NCI-H524 (cell line): ENCODE results near the gene C1orf141.
"Not testable (repeated sequence)": the region's sequence is repeated elsewhere in the genome, so short reads cannot be mapped to it uniquely, and the experiment has no call there.

Experiments used
- DNase-seq, 2 experiments: peaks; one replicate each; lab custom pipeline; 2025; lab: John Stamatoyannopoulos, UW

Gene C1orf141

DNA sequence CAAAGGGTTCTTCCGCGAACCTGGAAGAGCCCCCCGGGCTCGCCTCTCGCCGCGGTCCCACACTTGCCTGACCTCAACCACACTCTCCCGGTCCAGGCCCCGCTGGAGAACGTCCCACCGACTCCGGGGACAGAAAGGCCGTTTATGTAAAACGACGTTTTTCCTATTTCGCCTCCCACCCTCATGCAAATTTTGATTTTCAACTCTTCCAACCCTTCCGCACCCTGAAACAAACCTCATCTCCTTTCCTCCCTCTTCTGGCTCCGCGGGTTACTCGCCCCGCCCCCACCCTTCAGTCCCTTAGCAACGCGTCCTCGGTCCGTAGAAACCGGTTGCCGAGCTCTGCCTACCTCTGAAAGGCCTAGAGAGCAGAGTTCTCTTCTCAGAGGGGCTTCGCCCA, at the start of gene C1orf141:
Gene C1orf141 (minus strand): TSS at position 276 of the 400 bp plus-strand sequence. CDS start 7,730 bp downstream, outside the sequence.
- DNase-seq: peak in 1 of 2 experiments; percentile 27

DNA sequence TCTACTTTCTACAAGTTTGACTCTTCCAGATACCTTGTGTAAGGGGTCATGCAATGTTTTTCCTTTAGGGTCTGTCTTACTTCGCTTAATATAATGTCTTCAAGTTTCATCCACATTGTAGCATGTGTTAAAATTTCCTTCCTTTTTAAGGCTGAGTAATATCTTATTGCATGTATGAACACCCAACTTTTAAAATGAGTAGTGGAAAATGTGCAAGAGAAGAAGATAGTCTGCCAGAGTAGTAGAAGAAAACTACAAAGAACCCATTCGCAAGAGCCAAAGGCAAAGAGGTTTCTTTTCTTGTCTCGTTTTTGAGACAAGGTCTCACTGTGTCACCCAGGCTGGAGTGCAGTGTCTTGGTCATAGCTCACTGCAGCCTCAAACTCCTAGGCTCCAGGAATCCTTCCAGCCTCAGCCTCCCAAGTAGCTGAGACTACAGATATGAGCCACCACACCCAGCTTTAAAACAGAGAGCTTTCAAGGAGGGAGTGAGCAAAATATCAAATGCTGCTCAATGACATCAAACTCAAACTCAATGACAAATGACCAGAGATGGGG, 40.8 kb upstream of the C1orf141 start:
- DNase-seq: no peak

DNA sequence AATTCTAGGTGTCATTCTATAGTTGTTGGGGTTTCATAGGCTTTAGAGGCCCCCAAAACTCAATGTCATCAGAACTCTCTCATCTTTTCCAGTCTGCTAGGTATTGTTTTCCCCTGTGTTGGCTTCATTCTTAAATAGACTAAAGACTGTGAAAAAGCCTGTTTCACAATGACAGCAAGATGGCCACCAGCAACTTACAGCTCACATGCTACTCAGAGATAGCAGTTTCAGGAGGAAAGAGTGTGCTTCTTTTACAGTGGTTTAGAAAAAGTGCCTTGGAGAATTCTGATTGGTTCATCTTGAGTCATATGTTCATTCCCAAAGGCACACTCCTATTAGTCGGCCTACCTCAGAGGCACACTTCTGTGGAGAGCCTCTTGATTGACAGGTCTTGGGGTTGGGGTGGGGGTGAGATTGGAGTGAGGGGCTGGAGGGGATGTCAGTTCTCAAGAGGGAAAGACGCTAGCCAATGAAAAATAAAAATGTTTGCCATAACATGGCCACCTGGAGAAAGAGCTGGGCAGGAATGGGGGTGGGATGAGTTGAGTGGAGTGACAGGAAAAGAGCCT, 40.0 kb upstream of the C1orf141 start:
- no peak for DNase-seq

DNA sequence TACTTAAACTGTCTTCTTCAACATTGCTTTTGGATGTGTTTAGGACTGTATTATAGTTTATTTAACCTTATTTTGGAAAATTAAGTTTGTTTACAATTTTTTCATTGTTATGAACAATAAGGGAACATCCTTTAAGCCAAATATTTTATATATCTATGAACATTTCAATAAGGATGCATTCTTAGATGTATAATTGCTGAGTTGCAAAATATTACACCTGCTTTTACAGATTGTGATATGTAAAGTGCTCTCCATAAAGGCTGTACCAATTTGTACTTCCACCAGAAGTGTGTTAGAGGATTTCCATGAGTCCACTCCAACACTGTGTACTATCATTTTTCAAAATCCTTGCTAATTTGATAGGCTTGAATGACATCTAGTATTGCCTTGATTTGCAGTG, 39.2 kb upstream of the C1orf141 start:
- DNase-seq: no peak

DNA sequence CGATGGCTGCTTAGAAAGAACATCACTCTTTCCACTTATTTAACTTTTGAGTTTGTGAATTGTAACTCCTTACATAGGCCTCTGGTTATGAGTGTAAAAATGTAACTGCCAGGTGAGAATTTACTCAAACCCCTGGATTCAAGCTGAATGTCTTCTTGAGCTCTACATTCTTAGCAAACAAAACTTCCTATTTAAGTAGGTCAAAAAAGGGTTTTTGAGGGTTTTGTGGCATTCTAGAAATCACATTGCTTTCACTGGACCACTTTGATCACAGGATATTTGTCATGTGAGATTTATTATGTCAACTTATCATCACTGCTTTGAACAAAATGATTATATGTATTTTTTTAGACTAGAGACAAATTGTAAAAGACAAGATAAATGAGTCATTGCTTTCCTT, 37.2 kb upstream of the C1orf141 start:
- no peak for DNase-seq

DNA sequence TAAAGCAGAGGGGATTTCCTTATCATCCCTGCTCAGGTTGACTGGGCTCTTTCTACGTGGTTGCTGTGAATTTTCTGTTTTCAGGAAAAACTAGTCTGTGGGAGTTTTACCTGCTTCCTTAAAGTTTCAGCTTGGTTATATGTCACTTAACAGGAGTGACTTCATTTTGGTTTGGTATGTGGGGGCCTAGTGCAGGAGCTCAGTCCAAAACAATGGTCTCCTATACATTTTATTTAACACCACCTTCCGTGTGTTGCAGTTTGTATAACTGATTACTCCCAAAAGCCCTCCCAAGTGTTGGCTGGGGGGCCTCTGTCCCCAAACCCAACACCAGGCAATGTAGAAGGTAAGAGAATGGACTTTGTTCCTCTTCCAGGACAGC, 36.8 kb upstream of the C1orf141 start:
- DNase-seq: no peak

DNA sequence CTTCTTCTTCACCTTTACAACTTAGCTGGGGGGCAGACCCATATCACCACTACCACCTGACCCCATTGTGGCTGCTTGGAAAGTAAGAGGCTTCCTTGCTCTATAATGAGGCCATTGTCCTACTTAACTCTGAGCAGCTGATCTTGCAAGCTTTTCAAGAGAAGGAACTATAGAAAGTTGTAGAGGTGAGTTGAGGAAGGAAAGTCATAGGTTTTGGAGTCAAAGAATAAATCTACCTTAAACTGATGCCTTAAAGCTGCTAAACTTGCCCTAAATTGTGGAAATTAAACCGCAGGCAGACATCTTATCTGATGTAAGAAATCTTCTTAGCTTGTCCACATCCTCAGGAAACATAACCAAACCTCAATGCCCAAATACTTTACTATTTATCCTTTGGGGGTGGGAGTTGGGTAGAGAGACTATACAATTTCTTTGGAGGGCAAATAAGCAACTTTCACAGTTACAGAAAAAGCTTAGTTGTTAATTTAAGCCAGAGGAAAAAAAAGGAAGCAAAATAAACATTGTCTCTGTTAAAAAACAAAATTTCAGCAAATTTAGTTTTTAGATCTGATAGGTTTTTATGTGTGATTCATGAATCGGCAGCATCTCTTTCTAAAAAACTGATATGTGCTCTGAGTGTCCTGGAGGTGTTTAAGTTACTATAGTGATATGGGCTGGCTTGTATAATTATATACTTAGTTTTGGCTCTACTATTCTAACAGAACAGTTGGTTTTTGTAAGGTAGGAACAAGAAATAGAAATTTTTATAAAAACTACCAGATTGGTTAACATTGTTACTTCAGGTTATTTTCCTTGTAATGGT, 36.2 kb upstream of the C1orf141 start:
- DNase-seq: no peak

DNA sequence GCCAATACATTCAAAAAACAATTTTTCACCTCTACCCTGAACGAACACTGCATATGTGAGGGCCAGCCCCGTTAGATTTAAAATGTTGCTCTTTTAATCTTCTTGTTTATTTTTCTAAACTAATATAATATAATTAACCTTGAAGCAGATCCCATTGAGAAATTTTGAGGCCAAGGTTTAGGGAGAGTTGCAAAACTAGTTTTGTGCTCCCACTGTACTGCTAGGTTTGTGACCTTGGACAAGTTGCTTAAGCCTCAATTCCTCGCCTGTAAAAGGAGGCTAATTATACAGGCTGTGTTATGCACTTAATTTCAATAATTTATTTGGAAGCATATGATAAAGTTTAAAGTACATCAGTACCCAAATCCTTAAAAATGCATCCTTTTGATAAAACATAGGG, 35.2 kb upstream of the C1orf141 start:
- no peak for DNase-seq

DNA sequence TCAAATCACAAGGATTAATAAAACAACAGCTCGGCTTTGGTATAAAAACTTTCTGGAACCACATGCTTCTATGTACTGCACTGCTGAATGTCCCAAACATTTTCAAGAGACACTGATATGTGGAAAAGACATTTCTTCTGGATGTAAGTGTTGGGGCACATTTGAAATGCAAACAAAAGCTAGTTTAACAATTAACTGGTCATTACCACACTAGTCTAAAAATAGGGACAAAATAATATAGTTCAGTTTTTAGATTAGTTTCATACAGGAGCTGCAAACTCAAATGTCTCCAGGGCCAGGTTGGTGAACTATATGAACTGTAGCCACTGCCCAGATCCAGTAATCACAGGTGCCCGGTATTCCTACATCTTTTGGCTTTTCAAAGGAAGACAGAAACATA, 34.7 kb upstream of the C1orf141 start:
- no peak for DNase-seq

DNA sequence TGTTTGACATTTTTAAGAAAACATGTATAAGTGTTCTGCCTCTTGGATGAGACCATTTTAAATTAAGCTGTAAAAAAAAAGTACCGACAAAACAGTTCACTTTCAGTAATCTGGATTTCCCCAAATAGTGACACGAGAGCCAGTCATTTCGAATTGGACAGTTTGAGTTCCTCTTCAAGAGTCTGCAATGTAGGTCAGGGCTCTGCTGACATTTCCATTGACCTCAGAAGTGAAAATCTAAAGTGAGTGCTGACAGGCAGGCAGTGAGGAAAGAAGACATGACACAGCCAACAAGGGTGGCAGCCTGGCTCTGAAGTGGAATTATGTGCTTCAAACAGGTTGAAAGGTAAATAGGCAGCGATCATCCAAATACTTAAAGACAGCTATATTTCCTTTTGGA, 31.4 kb upstream of the C1orf141 start, which contains the start of gene IL23R:
Gene IL23R (plus strand): TSS at position 259 of the 400 bp plus-strand sequence. CDS start 1,667 bp downstream, outside the sequence.
- no peak for DNase-seq

DNA sequence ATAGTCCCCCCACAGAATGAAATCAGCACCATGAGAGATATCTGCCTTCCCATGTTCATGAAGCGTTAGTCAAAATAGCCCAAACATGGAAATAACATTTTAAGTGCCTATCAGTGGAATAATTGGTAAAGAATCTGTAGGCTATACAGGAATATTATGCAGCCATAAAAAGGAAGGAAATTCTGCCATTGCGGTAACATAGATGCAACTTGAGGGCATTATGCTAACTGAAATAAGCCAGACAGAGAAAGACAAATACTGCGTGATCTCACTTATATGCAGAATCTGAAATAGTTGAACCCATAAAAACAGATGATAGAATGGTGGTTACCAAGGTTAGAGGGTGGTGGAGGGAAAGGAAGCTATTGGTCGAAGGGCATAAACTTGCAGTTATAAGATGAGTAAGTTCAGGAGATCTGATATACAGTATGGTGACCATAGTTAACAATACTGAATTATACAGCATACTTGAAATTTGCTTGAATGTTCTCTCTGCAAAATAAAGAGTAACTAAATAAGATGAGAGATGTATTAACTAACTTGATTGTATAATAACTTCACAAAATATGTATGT, 30.8 kb upstream of the C1orf141 start:
- no peak for DNase-seq

DNA sequence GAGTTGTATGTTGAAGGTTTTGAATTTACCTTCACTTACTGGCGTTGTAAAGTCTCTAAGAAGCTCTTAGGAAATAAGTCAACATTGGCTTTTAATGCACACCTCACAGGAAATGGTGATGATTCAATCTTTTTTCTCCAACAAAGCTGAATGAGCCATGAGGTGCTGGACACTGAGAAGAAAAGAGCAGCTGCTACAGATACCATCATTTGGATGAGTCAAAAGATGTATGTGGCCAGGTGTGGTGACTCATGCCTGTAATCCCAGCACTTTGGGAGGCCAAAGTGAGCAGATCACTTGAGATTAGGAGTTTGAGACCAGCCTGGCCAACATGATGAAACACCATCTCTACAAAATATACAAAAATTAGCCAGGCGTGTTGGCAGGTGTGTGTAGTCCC, 28.2 kb upstream of the C1orf141 start:
- DNase-seq: no peak

DNA sequence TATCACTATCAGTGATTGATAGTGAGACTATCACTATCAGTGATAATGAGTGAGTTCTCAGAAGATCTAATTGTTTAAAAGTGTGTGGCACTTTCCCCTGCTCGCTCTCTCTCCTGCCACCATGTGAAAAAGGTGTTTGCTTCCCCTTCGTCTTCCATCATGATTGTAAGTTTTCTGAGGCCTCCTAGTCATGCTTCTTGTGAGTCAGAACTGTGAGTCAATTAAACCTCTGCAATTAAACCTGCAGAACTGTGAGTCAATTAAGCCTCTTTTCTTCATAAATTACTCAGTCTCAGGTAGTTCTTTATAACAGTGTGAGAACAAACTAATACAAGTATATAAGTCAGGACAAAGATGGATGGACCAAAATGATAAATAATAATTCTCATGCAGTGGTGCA, 24.5 kb upstream of the C1orf141 start:
- DNase-seq: no peak

DNA sequence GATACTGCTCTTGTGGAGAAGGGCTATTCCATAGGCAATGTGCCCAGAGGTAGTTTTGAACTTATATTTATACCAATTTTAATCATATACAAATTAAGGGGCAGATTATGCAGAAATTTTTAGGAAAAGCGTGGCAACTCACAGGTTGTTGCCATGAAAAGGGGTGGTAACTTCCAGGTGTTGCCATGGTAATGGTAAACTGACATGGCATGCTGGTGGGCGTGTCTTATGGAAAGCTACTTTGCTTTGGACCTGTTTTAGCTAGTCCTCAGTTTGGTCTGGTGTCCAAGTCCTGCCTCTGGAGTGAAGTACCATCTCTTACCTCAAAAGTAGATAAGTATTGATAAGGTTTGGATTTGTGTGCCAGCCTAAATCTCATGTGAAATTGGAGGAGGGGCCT, 23.6 kb upstream of the C1orf141 start:
- no peak for DNase-seq

DNA sequence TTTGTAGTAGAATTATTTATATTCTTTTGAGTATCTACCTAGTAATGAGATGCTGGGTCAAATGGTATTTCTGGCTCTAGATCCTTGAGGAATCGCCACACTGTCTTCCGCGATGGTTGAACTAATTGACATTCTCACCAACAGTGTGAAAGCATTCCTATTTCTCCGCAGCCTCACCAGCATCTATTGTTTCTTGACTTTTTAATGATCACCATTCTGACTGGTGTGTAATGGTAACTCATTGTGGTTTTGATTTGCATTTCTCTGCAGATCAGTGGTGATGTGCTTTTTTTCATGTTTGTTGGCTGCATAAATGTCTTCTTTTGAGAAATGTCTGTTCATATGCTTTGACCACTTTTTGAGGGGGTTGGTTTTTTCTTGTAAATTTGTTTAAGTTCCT, 16.2 kb upstream of the C1orf141 start:
- no peak for DNase-seq

DNA sequence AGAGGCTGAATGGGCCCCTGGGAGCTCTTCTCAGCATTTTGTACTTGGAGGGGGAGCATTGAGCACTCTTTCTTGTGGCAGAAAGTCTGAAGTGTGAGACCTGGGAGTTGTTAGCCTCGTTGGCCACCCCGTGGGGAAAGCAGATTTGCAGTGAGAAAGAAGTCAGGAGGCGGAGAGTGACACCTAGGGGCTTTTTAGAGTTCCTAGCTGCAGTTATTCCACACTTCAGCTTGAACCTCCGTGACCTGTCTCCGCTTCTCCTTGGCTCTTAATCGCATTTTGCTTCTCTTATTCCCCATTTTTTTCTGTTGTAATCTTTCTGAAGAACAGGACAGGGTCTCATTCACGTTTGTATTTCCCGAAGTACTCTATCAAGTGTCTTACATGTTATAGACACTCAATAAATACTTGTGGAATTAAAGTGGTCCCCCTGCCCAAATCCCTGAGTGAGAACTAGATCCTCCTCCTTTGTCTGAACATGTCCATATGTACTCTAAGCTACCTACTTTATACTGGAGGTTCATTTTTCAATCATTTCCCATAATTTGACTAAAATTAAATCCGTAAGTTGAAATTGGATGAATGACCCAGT, 14.5 kb upstream of the C1orf141 start:
- peak; percentile 19 to 63 for DNase-seq

DNA sequence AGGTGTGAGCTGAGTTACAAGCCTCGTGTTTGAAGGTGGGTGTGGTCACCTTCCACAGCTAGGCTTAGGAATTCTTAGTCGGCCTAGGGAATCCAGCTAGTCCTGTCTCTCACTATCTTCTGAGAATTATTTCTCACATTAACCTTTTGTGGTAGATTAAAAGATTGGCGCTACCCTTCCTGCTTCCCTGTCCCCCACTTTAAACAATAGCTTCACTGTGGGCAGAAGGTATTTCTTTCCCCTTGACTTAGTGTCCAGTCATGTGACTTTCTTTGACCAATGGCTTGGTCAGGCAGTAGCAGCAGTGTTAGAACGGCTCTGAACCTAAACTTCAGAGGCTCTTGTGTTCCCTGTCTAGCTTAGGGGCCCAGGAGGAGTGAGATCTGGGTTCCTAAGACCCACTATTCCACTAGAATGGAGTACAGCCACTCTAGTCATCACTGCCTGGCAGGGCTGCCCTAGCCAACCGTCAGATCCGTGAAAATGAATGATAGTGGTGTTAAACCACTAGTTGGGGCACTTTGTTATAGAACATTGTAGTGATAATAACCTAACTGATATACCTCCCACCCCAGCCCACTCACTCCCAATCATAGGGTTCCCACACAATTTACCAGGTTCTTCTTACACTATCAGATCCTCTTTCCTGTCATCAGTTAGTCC, 13.9 kb upstream of the C1orf141 start:
- DNase-seq: no peak

DNA sequence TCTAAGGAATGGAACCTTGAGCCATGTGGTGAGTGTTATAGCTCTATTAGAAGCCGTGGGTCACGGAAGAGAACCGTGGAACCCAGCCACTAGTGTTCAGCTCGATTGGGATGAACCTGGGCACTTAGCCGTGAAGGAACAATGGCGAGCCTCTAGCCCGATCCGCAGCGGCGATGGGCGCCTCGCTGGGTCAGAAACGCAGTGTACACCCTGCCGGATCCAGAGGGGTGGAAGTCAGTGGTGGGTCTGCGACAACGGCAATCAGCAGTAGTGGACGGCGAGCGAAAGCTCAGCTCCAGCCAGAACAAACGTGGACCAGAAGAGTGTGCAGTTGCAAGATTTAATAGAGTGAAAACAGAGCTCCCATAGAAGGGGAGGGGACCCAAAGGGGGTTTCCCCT, 13.2 kb upstream of the C1orf141 start:
- not testable (repeated sequence) for DNase-seq

DNA sequence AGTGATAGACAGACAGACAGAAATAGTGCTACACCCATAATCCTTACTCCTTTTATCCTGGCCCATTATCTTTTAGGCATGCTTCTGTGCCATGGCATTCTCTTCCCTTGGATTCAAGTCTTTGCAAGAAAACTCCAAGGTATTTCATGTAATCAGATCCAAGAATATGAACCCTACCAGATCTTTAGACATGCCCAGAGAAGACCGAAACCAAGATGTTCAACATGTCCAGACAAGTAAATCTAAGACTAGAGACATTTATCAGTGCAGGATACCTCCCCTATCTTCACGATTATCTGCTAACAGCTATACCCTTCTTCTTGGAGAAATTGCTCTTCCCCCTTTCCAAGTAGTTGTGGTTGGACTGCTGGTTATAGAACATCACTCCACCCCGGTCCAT, 11.8 kb upstream of the C1orf141 start:
- no peak for DNase-seq

DNA sequence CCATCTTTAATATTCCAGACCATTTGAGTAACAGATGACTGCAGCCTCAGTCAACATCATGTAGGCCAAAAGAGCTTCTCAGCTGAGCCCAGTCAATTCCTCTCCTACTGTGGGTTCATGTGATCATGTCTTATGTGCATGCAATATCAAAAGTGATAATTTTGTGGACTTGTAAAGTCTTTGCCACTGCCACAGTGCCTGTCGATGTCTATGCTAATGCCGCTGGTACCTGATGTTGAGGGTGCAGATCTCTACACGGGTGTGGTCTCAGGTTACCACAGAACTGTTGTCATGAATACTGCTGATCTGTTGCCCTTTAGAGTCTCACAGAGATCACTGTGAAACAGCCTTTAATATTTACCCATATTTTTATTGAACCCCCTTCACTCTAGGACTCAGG, 11.3 kb upstream of the C1orf141 start:
- no peak for DNase-seq

DNA sequence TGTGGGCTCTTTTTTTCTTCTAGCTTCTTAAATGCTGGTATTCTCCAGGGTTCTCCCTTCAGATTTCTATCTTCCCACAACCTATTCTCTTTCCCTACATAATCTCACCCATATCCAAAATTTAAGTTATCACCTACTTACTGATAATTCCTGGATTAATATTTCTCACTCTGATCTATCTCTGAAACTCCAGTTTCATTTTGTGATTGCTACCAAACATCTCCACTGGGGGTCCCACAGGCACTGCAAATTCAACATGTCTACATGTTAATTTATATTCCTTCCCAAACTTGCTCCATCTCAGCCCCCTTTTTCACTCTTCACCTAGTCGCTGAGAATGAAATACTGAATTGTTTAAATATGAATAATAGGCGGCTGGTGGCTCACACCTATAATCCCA, 9.9 kb upstream of the C1orf141 start:
- peak in 1 of 2 experiments; percentile 9 for DNase-seq

DNA sequence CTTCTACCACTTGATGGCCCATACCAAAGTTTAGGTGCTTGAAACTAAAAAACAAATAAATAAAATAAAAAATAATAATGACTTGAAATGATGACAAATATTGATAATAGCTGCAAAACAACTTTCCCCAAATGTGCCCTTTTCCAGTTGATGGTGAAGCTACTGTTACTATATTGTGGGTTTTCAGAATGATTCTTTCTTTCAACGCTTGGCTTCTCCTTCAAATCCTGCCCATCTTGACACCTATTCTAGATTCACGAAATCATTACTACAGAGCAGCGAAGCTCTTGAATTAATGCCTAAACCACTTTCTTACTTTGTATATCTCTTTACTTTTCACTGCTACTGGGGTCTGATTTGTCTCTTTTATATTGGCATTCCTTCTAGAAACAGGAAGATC, 9.2 kb upstream of the C1orf141 start:
- DNase-seq: no peak
